GM18861 (cell line): ENCODE results near the gene TAF3.
"Not testable (repeated sequence)": the region's sequence is repeated elsewhere in the genome, so short reads cannot be mapped to it uniquely, and the experiment has no call there.

Experiments used
- ATAC-seq: cut with Tn5 transposase; IDR thresholded peaks from one replicate; pipeline ENCODE4 v1.9.1; 2021; ENCODE audit not compliant: unreplicated experiment

The TAF3 gene

DNA sequence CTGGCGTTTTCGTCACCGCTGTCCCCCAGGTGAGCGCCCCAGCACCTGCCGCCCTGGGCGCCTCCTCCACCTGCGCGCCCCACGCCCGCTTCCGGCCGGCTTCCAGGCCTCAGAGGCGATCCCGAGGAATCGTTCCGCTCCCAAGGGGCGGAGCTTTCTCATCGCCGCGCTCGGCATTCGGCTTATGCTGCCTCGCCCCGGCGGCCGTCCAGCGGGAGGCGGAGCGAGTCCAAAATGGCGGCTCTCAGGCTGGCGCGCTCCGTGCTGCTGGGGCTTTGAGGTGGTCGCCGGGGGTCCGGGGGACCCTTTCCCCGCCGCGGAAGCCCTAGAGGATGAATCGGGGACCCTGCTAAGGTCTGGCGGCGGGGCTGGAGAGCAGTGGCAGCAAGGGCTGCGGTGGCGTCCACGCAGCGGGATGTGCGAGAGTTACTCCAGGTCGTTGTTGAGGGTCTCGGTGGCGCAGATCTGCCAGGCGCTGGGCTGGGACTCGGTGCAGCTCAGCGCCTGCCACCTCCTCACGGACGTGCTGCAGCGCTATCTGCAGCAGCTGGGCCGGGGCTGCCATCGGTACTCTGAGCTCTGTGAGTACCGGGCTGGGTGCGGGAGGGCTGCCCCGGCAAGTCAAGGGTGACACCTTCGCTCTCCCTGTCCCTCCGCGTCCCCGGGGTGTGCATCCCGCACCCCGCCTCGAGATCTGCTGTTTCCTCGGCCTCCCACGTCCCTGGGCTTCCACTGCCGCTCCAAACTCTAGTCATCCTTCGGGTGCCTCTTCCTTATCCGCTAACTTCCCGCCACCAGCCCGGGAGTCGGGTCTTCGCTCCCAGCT is at the start of gene TAF3:
Gene TAF3, plus strand, starts transcription at position 211 of the 826 bp plus-strand sequence. Its CDS starts 205 bp downstream, at position 416.
- ATAC-seq = peak; percentile 85

- no peak for ATAC-seq
Observed at GRCh38 chr10:7773845-7774801, 44.2 kb upstream of the TAF3 start.

- no peak for ATAC-seq
Observed at GRCh38 chr10:7776777-7777176, 41.5 kb upstream of the TAF3 start.

DNA sequence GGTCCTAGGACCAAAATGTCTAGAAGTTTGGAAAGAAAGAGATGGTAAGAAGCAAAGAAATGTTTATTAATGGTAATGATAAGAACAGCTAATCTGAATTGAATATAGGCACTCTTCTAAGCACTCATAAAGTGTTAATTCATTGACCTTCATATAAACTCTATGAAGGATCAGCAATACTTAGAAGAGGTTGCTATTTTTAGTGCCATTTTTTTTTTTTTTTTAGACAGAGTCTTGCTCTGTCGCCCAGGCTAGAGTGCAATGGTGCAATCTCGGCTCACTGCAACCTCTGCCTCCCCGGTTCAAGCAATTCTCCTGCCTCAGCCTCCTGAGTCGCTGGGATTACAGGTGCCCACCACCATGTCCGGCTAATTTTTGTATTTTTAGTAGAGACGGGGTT is 36.1 kb upstream of the TAF3 start:
- ATAC-seq = not testable (repeated sequence)

- ATAC-seq = no peak
Observed at GRCh38 chr10:7786430-7786829, 31.9 kb upstream of the TAF3 start.

- no peak for ATAC-seq
Observed at GRCh38 chr10:7787150-7787856, 31.0 kb upstream of the TAF3 start.

DNA sequence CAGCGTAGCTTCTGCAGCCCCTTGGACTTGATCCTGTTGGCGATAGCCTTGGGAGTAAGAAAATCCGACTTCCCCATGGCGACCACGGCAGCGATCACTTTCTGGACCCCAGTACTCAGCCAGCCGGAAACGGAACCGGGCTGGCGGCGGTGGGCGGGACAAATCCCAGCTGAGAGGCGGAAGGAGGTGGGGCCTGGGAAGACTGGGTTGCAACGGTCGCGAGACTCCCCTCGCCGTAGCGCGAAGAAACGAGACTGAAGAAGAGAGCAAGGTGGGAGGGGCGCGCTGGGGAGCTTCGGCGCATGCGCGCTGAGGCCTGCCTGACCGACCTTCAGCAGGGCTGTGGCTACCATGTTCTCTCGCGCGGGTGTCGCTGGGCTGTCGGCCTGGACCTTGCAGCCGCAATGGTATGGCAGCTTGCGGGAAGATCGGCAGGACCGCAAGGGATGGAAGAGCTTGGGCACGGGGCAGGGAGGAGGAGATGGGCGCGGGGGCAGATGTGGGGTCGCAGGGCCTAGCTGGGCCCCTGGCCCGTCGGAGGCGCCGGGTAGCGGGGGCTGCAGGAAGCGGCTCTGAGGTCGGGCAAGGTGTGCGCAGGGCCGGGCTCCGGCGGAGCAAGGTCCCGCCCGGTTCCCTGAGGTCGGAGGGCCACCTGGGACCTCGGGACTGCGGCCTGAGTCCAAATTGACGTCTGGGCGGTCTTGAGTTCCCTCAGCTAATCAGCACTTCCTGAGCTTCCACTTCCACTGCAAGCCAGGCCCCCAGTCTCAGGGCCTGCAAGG is 30.3 kb upstream of the TAF3 start, which contains the start of the genes ATP5F1C and KIN:
Gene ATP5F1C, plus strand, starts transcription at position 321 of the 782 bp plus-strand sequence. Its CDS starts 31 bp downstream, at position 352.
Gene KIN, minus strand, starts transcription at position 137 of the 782 bp plus-strand sequence. Its CDS starts 60 bp downstream, at position 77.
- peak; percentile 95 for ATAC-seq

DNA sequence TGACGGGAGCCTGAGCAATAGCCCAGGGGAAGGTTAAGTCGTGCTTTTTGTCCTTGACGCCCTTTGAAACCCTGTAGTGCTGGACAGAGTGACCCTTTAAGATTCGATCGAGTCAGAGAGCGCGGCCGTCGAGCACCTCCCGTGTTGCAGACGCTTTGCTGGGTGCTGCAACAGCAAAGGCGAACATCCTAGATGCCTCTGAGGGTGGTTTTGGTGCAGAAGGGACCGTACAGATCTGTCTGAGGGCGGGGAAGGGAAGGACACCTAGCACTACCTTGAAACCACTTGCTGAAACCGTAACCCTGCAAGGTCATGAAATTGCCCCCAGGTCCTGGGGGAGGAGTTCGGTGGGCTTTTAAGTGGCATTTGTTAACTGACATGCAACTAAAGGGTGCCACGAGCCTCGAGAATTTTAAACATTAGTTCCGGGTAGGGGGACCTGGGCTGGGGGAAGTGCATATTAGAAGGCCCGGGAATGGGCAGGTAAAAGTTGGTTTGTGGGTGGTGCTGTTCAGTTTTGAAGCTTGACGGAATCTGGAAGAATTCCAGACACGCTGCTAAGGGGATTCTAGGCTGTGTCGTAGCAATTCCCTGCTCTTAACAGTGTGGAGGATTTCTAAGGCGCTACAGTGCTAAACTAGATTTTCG is 29.5 kb upstream of the TAF3 start:
- ATAC-seq = peak; percentile 6

DNA sequence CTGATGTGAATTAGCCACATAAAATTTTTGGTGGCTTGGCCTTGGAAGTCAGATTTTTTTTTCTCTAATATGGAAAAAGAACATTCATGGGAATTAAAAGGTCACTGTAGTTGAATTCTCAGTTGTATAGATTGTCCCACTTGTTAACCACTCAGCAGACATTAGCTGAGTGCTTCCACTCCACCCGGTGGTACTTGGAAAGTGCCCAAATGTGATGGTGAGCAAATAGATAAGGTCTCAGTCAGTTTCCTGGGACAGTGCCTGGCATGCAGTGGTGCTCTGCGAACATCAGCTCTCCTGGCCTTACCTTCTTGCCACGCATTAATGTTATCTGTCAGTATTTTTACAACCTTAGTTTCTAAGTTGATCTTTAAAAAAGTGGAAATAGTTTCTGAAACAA is 28.9 kb upstream of the TAF3 start:
- ATAC-seq = no peak

DNA sequence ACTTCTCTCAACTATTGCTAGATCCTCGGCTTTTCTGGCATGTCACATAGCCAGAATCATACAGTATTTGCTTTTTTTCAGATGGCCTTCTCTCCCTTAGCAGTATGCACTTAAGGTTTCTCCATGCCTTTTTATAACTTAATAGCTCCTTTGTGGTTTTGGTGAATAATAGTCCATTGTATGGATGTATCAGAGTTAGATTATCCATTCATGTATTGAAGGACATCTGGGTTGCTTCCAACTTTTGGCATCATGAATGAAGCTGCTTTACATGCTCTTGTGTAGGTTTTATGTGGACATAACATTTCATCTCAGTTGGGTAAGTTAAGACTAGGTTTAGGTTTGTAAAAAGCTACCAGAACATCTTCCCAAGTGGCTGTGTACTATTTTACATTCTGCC is 25.8 kb upstream of the TAF3 start:
- no peak for ATAC-seq

- ATAC-seq = no peak
Observed at GRCh38 chr10:7794251-7795026, 23.9 kb upstream of the TAF3 start.

GRCh38 chr10:7795605-7796004 is 22.7 kb upstream of the TAF3 start:
- ATAC-seq = no peak

DNA sequence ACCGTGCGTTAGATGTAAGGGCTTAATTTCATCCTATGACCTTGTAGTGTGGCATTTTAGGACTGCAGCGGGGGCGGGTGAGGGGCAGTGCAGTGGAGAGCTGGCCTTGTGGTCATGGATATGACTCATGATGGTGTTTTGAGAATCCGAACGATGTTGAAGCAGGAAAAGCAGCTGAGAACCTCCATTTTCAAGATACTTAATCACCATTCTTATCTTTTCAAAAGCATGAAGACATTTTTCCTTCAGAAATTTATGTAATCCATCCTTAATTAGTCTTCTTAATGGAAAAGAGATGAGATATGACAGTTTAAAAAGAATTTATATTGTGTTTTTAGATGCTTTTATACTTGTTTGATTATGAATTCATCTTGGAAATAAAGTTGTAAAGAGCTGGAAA is 20.7 kb upstream of the TAF3 start:
- no peak for ATAC-seq

- no peak for ATAC-seq
Observed at GRCh38 chr10:7802606-7803005, 15.7 kb upstream of the TAF3 start.

GRCh38 chr10:7804216-7804615 is 14.1 kb upstream of the TAF3 start:
- no peak for ATAC-seq

DNA sequence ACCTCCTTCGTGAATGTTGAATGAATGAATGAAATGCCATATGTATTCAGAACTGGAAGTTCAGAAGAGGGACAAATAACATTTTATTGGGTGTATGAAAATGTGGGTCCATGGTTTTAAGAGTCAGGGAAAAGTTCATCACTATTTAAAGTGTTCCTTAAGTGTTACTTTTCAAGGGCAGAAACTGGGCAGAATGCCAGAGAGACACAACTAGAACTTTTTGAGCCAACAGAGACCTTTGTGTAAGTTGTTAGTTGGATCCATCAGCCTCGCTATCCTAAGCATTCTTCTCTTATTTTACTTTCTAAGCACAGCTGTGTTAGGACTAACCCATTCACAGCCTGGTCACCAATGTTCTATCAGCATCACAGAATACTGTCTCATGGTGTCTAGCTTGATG is 13.6 kb upstream of the TAF3 start:
- no peak for ATAC-seq

GRCh38 chr10:7808686-7809267 is 9.5 kb upstream of the TAF3 start:
- ATAC-seq = no peak

DNA sequence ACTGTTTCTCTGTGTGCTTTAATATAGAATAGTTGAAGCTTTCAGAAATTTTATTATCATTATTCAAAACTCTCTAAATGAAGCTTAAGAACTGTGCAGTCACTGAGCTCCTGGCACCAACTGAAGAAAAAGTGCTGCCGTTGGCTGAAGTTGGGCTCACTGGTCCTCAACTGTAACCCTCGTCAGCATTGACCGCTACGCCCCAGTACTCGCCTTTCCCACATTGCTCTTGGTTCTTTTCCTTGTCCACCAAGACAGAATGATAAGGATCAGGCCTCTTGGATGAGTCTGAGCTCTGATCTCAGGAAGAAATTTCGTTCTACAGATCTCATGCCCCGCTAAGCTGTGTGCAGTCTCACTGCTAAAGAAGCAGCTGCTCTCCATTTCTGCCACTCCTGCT is 7.9 kb upstream of the TAF3 start:
- no peak for ATAC-seq

DNA sequence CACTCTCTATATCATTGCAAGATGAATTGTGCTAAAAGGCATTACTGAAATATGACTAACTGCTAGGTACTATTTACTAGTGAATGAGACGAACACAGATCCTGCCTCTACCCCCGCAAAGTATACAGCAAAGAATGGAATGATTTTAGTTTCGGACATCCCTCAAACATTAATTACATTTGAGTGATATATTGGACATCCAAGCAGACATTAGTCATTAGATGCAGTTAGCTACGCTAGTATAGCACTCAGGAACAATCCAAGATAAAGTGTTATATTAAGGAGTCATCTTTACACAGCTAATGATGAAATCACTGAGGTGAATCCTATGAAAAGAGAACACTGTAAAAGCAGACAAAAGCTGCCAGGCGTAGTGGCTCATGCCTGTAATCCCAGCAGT is 7.3 kb upstream of the TAF3 start:
- ATAC-seq = no peak
